HEK293T (cell line): ENCODE measurements around the gene TTLL11.

Experiments
- CTCF ChIA-PET: fragments of 350-600 bp; formaldehyde crosslinking; extraction: SDS; loops from one replicate; lab custom pipeline; 2021; ENCODE audit warnings: antibody characterized with exemption, inconsistent platforms; lab: Yijun Ruan, JAX
- POLR2A ChIA-PET: fragments of 350-600 bp; formaldehyde crosslinking; extraction: SDS; loops from one replicate; lab custom pipeline; 2020; ENCODE audit warnings: antibody characterized with exemption, inconsistent platforms; lab: Yijun Ruan, JAX
- DNase-seq: peaks from one replicate; pipeline ENCODE4 v3.0.0; 2012; ENCODE audit warnings: mixed read lengths; ENCODE audit errors: extremely low spot score
- ARNT ChIP-seq: fragments of 450-650 bp; IDR thresholded peaks from 2 replicates; pipeline ENCODE4 v1.6.1; 2017; ENCODE audit warnings: mild to moderate bottlenecking
- BHLHE40 ChIP-seq: fragments of 450-650 bp; IDR thresholded peaks from 2 replicates; pipeline ENCODE4 v1.6.1; 2016; ENCODE audit warnings: mild to moderate bottlenecking, moderate library complexity, borderline replicate concordance
- CTBP1 ChIP-seq: fragments of 450-650 bp; IDR thresholded peaks from 2 replicates; pipeline ENCODE4 v1.6.1; 2016; ENCODE audit warnings: borderline replicate concordance
- ELF4 ChIP-seq: fragments of 450-650 bp; IDR thresholded peaks from 2 replicates; pipeline ENCODE4 v1.6.1; 2017; ENCODE audit warnings: antibody characterized with exemption
- FOXA1 ChIP-seq: fragments of 450-650 bp; IDR thresholded peaks from 2 replicates; pipeline ENCODE4 v1.6.1; 2016; ENCODE audit warnings: mild to moderate bottlenecking
- FOXK2 ChIP-seq: fragments of 450-650 bp; IDR thresholded peaks from 2 replicates; pipeline ENCODE4 v1.6.1; 2016; ENCODE audit warnings: mild to moderate bottlenecking
- FOXM1 ChIP-seq: fragments of 450-650 bp; IDR thresholded peaks from 2 replicates; pipeline ENCODE4 v1.6.1; 2017; ENCODE audit warnings: mild to moderate bottlenecking, borderline replicate concordance
- HDGF ChIP-seq: fragments of 450-650 bp; IDR thresholded peaks from 2 replicates; pipeline ENCODE4 v1.6.1; 2017; ENCODE audit warnings: antibody characterized with exemption, borderline replicate concordance
- L3MBTL2 ChIP-seq: fragments of 450-650 bp; conservative IDR thresholded peaks from 2 replicates; pipeline ENCODE4 v1.6.1; 2016; ENCODE audit warnings: mild to moderate bottlenecking
- LEF1 ChIP-seq: fragments of 450-650 bp; IDR thresholded peaks from 2 replicates; pipeline ENCODE4 v1.6.1; 2017; ENCODE audit warnings: mild to moderate bottlenecking, borderline replicate concordance
- NFRKB ChIP-seq: fragments of 450-650 bp; IDR thresholded peaks from 2 replicates; pipeline ENCODE4 v1.6.1; 2016; ENCODE audit warnings: mild to moderate bottlenecking, moderate library complexity
- SP1 ChIP-seq: fragments of 450-650 bp; IDR thresholded peaks from 2 replicates; pipeline ENCODE4 v1.6.1; 2017
- SUZ12 ChIP-seq: fragments of 450-650 bp; IDR thresholded peaks from 2 replicates; pipeline ENCODE4 v1.6.1; 2016; ENCODE audit warnings: mild to moderate bottlenecking
- TARDBP ChIP-seq: fragments of 450-650 bp; IDR thresholded peaks from 2 replicates; pipeline ENCODE4 v1.6.1; 2016
- ZNF384 ChIP-seq: fragments of 450-650 bp; IDR thresholded peaks from 2 replicates; pipeline ENCODE4 v1.6.1; 2016
- TF ChIP-seq, protein P1 (sequence below): fragments of 450-650 bp; IDR thresholded peaks from 2 replicates; pipeline ENCODE4 v1.6.1; 2016

The TTLL11 gene

DNA sequence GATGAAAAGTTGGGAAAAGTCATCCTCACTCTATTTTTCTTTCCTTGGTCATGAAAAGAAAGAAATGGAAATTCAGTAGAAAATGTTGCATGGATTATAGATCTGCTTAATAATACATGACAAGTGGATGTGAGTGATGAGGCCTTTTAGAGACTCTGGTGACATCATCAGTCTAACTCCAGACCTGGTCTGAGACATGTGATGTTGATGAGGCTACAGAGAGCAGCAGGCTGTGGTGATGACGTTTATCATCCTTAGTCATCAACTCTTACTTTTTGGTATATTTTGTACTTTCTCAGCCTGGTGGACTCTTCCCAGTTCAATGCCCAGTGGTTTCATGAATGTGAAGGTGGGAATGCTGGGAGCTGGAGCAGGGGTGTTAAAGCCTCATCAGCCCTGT lies 116.4 kb downstream of the TTLL11 start:
- POLR2A ChIA-PET = no interaction called here
- CTCF ChIA-PET = no interaction called here
- no peak for TF ChIP-seq L3MBTL2
- TF ChIP-seq LEF1 = no peak
- TF ChIP-seq CTBP1 = no peak
- TF ChIP-seq FOXK2 = no peak
- TF ChIP-seq NFRKB = no peak
- TF ChIP-seq FOXA1 = no peak
- TF ChIP-seq BHLHE40 = no peak
- TF ChIP-seq TARDBP = no peak
- no peak for DNase-seq

DNA sequence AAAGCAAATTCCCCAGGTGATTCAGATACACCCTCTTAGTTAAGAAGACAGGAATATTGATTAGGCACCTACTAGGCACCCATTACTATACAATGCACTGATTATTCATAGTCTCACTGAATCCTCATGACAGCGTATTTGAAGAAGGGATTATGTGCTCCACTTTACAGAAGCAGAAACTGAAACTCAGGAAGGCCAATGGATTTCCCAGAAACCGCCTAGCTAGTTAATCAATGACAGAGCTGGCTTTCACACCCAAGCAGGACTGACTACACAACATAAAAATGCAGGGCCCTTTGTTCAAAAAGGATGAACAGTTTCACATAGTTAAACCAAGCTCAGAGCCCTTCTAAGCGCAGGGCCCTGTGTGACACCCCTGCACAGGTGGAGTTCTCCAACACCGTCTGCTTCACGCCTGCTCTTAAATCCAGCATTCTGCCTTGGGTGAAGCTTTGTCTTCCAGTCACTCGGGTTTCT lies 117.3 kb downstream of the TTLL11 start:
- DNase-seq = no peak
- TF ChIP-seq ZNF384 (no peak), ARNT (no peak), SUZ12 (no peak), BHLHE40 (no peak), ELF4 (no peak), CTBP1 (no peak), L3MBTL2 (no peak), SP1 (no peak), FOXM1 (no peak), LEF1 (no peak), HDGF (no peak), NFRKB (no peak), FOXA1 (no peak), TARDBP (no peak), FOXK2 (no peak)
- TF ChIP-seq, protein P1, sequence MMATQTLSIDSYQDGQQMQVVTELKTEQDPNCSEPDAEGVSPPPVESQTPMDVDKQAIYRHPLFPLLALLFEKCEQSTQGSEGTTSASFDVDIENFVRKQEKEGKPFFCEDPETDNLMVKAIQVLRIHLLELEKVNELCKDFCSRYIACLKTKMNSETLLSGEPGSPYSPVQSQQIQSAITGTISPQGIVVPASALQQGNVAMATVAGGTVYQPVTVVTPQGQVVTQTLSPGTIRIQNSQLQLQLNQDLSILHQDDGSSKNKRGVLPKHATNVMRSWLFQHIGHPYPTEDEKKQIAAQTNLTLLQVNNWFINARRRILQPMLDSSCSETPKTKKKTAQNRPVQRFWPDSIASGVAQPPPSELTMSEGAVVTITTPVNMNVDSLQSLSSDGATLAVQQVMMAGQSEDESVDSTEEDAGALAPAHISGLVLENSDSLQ = no peak
- POLR2A ChIA-PET = interaction anchor here (0.6 kb wide), 1 partner anchor 364 kb away, joined by 3 read pairs; no protein-coding TSS in a partner anchor
- CTCF ChIA-PET = interaction anchor here (0.7 kb wide), 1 partner anchor 28 kb away, joined by 3 read pairs; no protein-coding TSS in a partner anchor

DNA sequence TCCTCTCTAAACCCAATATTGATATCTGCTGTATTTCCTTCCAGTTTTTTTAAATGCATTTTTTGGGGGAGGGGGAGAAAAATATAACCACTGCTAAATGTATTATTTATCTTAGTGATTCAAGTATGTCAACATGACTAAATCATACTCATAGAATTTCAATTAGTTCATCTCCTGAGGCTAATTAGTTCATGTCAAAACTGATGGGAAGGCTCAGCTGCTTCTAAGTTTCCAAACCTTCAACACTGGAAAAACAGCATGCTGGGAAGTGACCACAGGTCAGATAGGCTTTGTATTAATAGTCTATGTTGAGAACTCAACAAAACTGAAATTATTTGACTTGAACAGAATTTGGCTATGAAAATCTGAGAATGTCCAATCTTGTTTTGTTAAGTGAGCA lies 118.7 kb downstream of the TTLL11 start:
- ChIA-PET POLR2A (no interaction called here), CTCF (interaction anchor here (0.6 kb wide), 1 partner anchor 1562 kb away, joined by 3 read pairs; no protein-coding TSS in a partner anchor)
- TF ChIP-seq ELF4 = no peak
- no peak for DNase-seq

GRCh38 chr9:121972501-121972981 lies 120.6 kb downstream of the TTLL11 start:
- TF ChIP-seq SUZ12 (no peak), ZNF384 (no peak), CTBP1 (no peak)
- CTCF ChIA-PET = no interaction called here
- POLR2A ChIA-PET = no interaction called here
- no peak for DNase-seq

DNA sequence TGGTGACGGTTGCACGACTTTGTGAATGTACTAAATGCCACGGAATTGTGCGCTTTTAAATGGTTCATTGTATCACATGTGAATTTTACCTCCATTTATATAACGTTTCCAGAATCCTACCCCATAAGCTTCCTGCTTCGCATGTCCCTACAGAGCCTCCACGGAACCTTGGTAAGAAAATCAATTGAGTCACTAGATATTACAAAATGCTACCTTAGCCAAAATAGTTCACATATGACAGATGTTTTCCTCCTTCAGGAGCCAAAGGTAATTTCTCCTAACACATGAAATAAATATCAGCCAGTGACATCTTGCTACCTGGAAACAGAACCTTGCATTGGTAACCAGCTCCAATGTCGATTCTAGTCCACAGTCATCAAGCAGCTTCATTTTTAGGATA lies 125.1 kb downstream of the TTLL11 start:
- POLR2A ChIA-PET = no interaction called here
- TF ChIP-seq ELF4 (no peak), FOXK2 (no peak)
- DNase-seq = no peak
- CTCF ChIA-PET = no interaction called here

- TF ChIP-seq L3MBTL2 (no peak), SUZ12 (no peak), NFRKB (no peak)
- ChIA-PET CTCF (interaction anchor here (0.5 kb wide), 1 partner anchor 26 kb away, joined by 3 read pairs; no protein-coding TSS in a partner anchor), POLR2A (no interaction called here)
- no peak for DNase-seq
Measured at GRCh38 chr9:121966706-121967105, 126.4 kb downstream of the TTLL11 start.

GRCh38 chr9:121963528-121963995 lies 129.5 kb downstream of the TTLL11 start:
- POLR2A ChIA-PET = no interaction called here
- no peak for DNase-seq
- CTCF ChIA-PET = no interaction called here
- TF ChIP-seq TARDBP (no peak), ARNT (no peak), LEF1 (no peak), ZNF384 (no peak), L3MBTL2 (no peak), CTBP1 (no peak), SUZ12 (no peak), HDGF (no peak), SP1 (no peak), ELF4 (no peak), BHLHE40 (no peak), FOXA1 (no peak), FOXM1 (no peak), NFRKB (no peak), FOXK2 (no peak)
- TF ChIP-seq, protein P1 = no peak
